Right lobe of liver (tissue), 4 donors: ENCODE results near the gene DOC2A.

Experiments used
- POLR2A ChIP-seq: fragments of 450-650 bp; IDR thresholded peaks from one replicate; pipeline ENCODE4 v1.6.1; 2017; ENCODE audit warnings: antibody characterized with exemption, mild to moderate bottlenecking
- TF ChIP-seq, protein P1 (sequence below), 4 donors: fragments of 200-600 bp in 3 of 4; fragments of 450-650 bp in 1 of 4; IDR thresholded peaks; one replicate each; pipeline versions ENCODE4 v1.5.1 to v1.8.0; 2016 to 2022; ENCODE audit warnings: antibody characterized with exemption in 4 of 4, mild to moderate bottlenecking in 2 of 4
- donor health status: DM: no; HTN: no; CAD: no.
- donor health status: DM: no; HTN: no; CAD: no.
- donor health status: DM: no; HTN: yes; CAD: no.

DNA sequence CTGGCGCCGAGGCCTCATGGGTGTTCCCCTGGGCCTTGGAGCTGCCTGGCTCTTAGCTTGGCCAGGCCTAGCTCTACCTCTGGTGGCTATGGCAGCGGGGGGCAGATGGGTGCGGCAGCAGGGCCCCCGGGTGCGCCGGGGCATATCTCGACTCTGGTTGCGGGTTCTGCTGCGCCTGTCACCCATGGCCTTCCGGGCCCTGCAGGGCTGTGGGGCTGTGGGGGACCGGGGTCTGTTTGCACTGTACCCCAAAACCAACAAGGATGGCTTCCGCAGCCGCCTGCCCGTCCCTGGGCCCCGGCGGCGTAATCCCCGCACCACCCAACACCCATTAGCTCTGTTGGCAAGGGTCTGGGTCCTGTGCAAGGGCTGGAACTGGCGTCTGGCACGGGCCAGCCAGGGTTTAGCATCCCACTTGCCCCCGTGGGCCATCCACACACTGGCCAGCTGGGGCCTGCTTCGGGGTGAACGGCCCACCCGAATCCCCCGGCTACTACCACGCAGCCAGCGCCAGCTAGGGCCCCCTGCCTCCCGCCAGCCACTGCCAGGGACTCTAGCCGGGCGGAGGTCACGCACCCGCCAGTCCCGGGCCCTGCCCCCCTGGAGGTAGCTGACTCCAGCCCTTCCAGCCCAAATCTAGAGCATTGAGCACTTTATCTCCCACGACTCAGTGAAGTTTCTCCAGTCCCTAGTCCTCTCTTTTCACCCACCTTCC, 23.3 kb downstream of the DOC2A start:
- TF ChIP-seq POLR2A: no peak
- TF ChIP-seq, protein P1, sequence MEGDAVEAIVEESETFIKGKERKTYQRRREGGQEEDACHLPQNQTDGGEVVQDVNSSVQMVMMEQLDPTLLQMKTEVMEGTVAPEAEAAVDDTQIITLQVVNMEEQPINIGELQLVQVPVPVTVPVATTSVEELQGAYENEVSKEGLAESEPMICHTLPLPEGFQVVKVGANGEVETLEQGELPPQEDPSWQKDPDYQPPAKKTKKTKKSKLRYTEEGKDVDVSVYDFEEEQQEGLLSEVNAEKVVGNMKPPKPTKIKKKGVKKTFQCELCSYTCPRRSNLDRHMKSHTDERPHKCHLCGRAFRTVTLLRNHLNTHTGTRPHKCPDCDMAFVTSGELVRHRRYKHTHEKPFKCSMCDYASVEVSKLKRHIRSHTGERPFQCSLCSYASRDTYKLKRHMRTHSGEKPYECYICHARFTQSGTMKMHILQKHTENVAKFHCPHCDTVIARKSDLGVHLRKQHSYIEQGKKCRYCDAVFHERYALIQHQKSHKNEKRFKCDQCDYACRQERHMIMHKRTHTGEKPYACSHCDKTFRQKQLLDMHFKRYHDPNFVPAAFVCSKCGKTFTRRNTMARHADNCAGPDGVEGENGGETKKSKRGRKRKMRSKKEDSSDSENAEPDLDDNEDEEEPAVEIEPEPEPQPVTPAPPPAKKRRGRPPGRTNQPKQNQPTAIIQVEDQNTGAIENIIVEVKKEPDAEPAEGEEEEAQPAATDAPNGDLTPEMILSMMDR (IDR thresholded peaks at IDR 0.05): no peak
